Medulla oblongata (tissue), 1 donor: Measurements from ENCODE around the gene TTYH2.

Source experiments
- DNase-seq: peaks from one replicate; pipeline ENCODE4 v3.0.0-alpha.2; 2015; ENCODE audit errors: extremely low spot score

The TTYH2 gene

GRCh38 chr17:74235911-74236371 is 22.6 kb downstream of the TTYH2 start:
- DNase-seq: peak; percentile 68

- DNase-seq: no peak
These were observed 23.9 kb downstream of the TTYH2 start for GRCh38 chr17:74237321-74237720.

GRCh38 chr17:74239172-74239571 is 25.8 kb downstream of the TTYH2 start:
- DNase-seq: no peak

- DNase-seq: no peak
These were observed 27.3 kb downstream of the TTYH2 start for GRCh38 chr17:74240618-74241205.

GRCh38 chr17:74241431-74241830 is 28.1 kb downstream of the TTYH2 start:
- DNase-seq: peak; percentile 86

GRCh38 chr17:74241847-74242246 is 28.5 kb downstream of the TTYH2 start:
- no peak for DNase-seq

- peak; percentile 81 for DNase-seq
These were observed 29.8 kb downstream of the TTYH2 start for GRCh38 chr17:74243013-74243755.

GRCh38 chr17:74244128-74244527 is 30.8 kb downstream of the TTYH2 start:
- DNase-seq: no peak

- peak; percentile 92 for DNase-seq
These were observed 31.2 kb downstream of the TTYH2 start for GRCh38 chr17:74244548-74244947.

- DNase-seq: peak; percentile 94
These were observed 31.9 kb downstream of the TTYH2 start for GRCh38 chr17:74245145-74245831.

GRCh38 chr17:74245871-74246270 is 32.5 kb downstream of the TTYH2 start:
- no peak for DNase-seq

- peak; percentile 53 for DNase-seq
These were observed 36.4 kb downstream of the TTYH2 start for GRCh38 chr17:74249590-74250270.

GRCh38 chr17:74250324-74250995 is 37.1 kb downstream of the TTYH2 start:
- no peak for DNase-seq

GRCh38 chr17:74251051-74251450 is 37.7 kb downstream of the TTYH2 start:
- no peak for DNase-seq

GRCh38 chr17:74251569-74251968 is 38.2 kb downstream of the TTYH2 start:
- DNase-seq: no peak

GRCh38 chr17:74252211-74252610 is 38.8 kb downstream of the TTYH2 start:
- no peak for DNase-seq

- DNase-seq: no peak
These were observed 39.7 kb downstream of the TTYH2 start for GRCh38 chr17:74253036-74253435.

- DNase-seq: no peak
These were observed 43.9 kb downstream of the TTYH2 start for GRCh38 chr17:74257311-74257710.

GRCh38 chr17:74259667-74260524 is 46.5 kb downstream of the TTYH2 start:
- DNase-seq: no peak

GRCh38 chr17:74260525-74260850 is 47.1 kb downstream of the TTYH2 start:
- DNase-seq: no peak

- DNase-seq: no peak
These were observed 49.2 kb downstream of the TTYH2 start for GRCh38 chr17:74262601-74263000.
